ENCODE data around the gene NAPSA.

Gene NAPSA

GRCh38 chr19:50368649-50369570 is 3.5 kb upstream of the NAPSA start:
- DNase-seq (ENCODE audit: low read depth): peak; percentile 93
- peak; percentile 85 for TF ChIP-seq CTCF (IDR thresholded peaks at IDR 0.05; ENCODE audit: insufficient read depth, low read depth, low read length, missing control alignments)
- peak overlapping the region; percentile 96 for H3K4me3 ChIP-seq (ENCODE audit: low read depth, low read length)

DNA sequence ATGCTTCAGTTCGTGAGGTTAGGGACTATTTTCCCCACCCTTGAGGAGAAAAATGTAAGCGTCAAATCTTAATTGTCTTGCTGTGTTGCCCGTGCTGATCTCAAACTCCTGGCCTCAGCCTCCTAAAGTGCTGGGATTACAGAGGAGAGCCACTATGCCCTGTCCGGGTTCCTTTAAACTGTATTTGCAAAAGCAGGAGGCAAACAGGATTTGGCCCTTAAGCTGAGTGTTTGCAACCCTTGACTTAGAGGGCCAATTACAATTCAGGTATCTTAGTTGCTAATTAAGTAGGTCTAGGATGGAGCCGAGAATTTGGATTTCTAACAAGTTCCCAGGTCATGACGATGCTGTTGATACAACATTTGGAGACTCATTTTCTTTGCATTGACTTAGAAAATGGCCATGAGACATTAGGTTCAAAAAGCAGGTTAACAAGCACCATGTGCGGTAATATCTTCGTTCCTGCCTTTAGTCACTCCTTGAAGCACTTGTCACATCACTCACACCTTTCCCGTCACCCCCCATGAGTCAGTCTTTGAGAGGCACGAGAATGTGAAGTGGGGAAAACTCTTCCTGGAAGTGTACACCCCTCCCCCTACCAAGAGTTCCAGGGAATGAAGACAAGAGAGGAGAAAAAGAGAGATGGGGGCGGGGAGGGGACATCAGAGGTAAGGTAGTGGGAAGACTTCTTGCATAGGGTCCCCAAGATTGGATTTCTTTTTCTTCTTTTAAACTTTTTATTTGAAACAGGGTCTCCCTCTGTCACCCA is 2.6 kb downstream of the NAPSA start:
- no peak for TF ChIP-seq CTCF (IDR thresholded peaks at IDR 0.05; ENCODE audit: insufficient read depth, low read depth, low read length, missing control alignments)
- DNase-seq (ENCODE audit: low read depth): no peak
- H3K4me3 ChIP-seq (ENCODE audit: low read depth, low read length): no peak overlapping the region

DNA sequence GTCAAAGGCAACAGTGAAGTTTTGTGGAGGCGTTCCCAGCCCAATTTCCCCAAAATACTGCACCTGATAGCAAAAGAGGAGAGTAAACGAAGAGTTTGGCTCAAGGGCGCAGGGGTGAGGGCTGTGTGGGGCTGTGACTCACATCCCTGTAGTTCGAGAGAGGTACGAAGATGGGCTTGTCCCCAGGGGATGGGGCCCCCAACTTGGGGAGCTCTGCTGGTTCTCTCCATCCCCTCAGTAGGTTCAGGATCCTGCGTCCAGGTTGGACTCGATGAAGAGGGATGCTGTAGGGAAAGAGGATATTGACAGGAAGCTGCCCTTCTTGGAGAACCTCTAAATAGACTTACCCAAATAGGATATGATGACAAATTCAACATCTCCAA is 3.4 kb downstream of the NAPSA start:
- DNase-seq (ENCODE audit: low read depth): no peak
- H3K4me3 ChIP-seq (ENCODE audit: low read depth, low read length): no peak overlapping the region
- no peak for TF ChIP-seq CTCF (IDR thresholded peaks at IDR 0.05; ENCODE audit: insufficient read depth, low read depth, low read length, missing control alignments)

DNA sequence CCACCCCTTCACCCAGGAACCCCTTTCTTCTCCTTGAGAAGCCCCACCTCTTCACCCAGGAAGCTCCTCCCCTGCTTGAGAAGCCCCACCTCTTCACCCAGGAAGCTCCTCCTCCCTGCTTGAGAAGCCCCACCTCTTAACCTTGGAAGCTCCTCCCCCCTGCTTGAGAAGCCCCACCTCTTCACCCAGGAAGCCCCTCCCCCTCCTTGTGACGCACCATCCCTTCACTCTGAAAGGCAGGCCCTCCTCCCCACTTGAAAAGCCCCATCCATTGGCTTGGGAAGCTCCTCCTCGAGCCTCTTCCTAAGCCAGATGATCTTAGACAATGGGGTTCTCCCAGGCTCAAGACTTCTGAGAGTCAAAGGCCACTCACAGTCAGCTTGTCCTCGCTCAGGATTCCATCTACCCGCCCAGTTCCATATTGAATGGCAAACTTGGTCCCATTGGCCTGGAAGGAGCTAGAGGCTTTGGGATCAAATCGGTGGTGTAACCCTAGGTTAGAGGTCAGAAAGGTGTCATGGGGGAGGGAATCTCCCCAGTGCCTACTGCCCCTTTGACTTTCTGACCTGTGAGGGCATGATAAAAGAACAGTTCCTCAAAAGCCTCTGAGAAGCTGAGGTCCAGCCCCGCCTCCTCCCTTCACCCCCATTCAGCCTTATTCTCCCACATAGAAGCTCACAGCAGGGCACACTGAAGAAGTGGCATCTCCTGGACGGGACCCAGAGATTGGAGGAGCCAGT is 4.0 kb downstream of the NAPSA start:
- peak; percentile 80 for DNase-seq (ENCODE audit: low read depth)
- TF ChIP-seq CTCF (IDR thresholded peaks at IDR 0.05; ENCODE audit: insufficient read depth, low read depth, low read length, missing control alignments): no peak
- H3K4me3 ChIP-seq (ENCODE audit: low read depth, low read length): no peak overlapping the region

DNA sequence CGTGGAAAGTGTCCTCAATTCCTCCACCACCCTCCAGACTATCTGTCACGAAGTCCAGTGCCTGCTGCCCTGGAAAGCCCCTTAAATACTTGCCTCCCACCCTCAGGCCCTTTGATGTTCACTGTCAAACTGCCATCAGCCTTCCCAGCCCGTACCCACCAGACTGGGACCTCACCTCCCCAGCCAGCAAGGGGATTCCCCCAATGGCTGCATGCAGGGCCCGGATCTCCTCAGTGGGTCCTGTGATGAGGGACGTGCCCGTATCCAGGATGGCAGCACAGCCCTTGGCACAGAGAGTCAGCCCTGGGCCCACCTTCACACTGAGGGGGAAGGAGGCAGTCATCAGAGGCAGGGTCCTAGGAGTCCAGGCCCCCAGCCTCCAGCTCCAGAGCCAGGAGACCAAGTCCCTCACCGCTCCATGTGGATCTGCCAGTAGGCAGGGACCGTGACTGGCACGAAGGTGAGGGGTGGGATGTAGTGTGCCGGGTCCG is 6.1 kb downstream of the NAPSA start:
- H3K4me3 ChIP-seq (ENCODE audit: low read depth, low read length): peak overlapping the region; percentile 81
- no peak for TF ChIP-seq CTCF (IDR thresholded peaks at IDR 0.05; ENCODE audit: insufficient read depth, low read depth, low read length, missing control alignments)

DNA sequence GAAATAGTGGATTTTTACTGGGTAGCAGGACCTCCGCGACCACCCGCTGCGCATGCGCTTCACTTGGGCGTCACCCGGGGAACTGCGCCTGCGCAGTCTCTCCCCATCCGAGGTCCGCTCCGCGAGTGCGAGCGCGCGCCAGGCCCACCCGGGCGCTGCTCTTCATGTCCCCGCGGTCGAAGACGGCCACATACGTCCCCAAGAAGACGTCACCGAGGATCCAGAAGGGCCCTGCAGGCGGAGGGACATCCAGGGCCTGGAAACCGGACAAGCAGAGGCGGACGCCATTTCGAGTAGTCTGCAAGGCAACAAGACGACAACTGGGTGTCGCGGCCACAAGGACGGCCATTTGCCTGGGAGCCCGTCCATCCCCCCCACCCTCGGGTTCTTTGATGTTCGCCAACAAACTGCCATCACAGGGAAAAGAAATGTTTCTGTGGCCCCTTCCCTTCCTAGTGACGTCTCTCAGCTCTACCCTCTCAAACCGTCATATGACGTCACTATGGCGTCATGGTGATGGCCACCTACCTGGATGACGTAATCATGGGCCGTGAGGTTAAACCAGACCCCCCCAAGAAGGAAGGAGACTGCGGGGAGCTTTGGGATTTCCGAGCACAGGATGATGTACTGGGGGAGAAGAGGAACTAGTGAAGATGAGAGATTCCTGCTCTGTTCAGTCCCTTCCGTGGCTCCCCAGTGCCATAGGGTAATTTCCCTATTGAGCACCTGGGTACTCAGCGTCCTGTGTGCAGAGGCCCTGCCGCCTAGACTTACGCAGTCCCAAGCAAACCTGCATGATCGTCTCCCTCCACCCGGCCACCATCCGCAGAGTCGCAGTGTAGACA is 6.7 kb downstream of the NAPSA start:
- no peak for TF ChIP-seq CTCF (IDR thresholded peaks at IDR 0.05; ENCODE audit: insufficient read depth, low read depth, low read length, missing control alignments)
- peak; percentile 91 for DNase-seq (ENCODE audit: low read depth)
- peak overlapping the region; percentile 81 for H3K4me3 ChIP-seq (ENCODE audit: low read depth, low read length)

More for the DNA sequence above, 6.1 kb downstream of the NAPSA start:
- no peak for DNase-seq (ENCODE audit: low read depth)

Measured in GM12865 (cell line).